PC-3 (cell line): ENCODE measurements around the gene SDK1. TPM values are rescaled to one million over a fixed set of nuclear protein-coding genes. Genes with fewer than 3 reads are reported as not detected.

Source experiments
- ATAC-seq: fragments of 200-7000 bp; cut with Tn5 transposase; 2 replicates; pipeline ENCODE4 v1.9.1; 2020; ENCODE audit warnings: mild to moderate bottlenecking, moderate library complexity
- BruUV-seq: library from RNA; stranded (reverse); fragments of 400-500 nt; replicated peaks from 2 replicates; lab custom pipeline; 2021; lab: Mats Ljungman, UMichigan
- CTCF ChIA-PET: fragments of 300-600 bp; sonication (Branson Sonifier 250); formaldehyde crosslinking; loops from one replicate; lab custom pipeline; 2022; ENCODE audit warnings: antibody characterized with exemption; lab: Charles Lee
- POLR2A ChIA-PET: fragments of 300-600 bp; sonication (Branson Sonifier 250); formaldehyde crosslinking; loops from one replicate; lab custom pipeline; 2022; ENCODE audit warnings: antibody characterized with exemption; ENCODE audit not compliant: unreplicated experiment; lab: Charles Lee
- DNase-seq: peaks from one replicate; pipeline ENCODE4 v3.0.0-alpha.2; 2015
- H2AFZ ChIP-seq: fragments of 300-600 bp; sonication (generic); 2 replicates; pipeline ENCODE4 v1.6.0; 2016; ENCODE audit warnings: antibody characterized with exemption, low read length
- H3F3A ChIP-seq: fragments of 300-600 bp; sonication (generic); one replicate; pipeline ENCODE4 v1.6.0; 2017; ENCODE audit warnings: antibody characterized with exemption, low read length, control low read depth, mild to moderate bottlenecking; ENCODE audit not compliant: unreplicated experiment
- H3K27ac ChIP-seq: fragments of 300-600 bp; sonication (generic); 2 replicates; pipeline ENCODE4 v1.5.1; 2016; ENCODE audit warnings: mild to moderate bottlenecking, low read length
- H3K27me3 ChIP-seq: fragments of 300-600 bp; sonication (generic); 2 replicates; pipeline ENCODE4 v1.6.1; 2016; ENCODE audit warnings: low read length, mixed read lengths
- H3K36me3 ChIP-seq: fragments of 300-600 bp; sonication (generic); 2 replicates; pipeline ENCODE4 v1.6.1; 2016; ENCODE audit warnings: low read depth, mixed run types, low read length, mixed read lengths
- H3K4me1 ChIP-seq: fragments of 300-600 bp; sonication (generic); 2 replicates; pipeline ENCODE4 v1.5.1; 2016; ENCODE audit warnings: low read length; ENCODE audit not compliant: insufficient read depth
- H3K4me2 ChIP-seq: fragments of 300-600 bp; sonication (generic); 2 replicates; pipeline ENCODE4 v1.6.0; 2016; ENCODE audit warnings: low read length
- H3K4me3 ChIP-seq: fragments of 300-600 bp; sonication (generic); 2 replicates; pipeline ENCODE4 v1.5.1; 2016; ENCODE audit warnings: mild to moderate bottlenecking, low read length, mixed read lengths
- H3K79me2 ChIP-seq: fragments of 300-600 bp; sonication (generic); 2 replicates; pipeline ENCODE4 v1.6.1; 2017; ENCODE audit warnings: low read length, mixed read lengths
- H3K9ac ChIP-seq: fragments of 300-600 bp; sonication (generic); 2 replicates; pipeline ENCODE4 v1.6.0; 2016; ENCODE audit warnings: mild to moderate bottlenecking, low read length
- H3K9me2 ChIP-seq: fragments of 300-600 bp; sonication (generic); replicated peaks from 2 replicates; pipeline ENCODE4 v1.6.1; 2016; ENCODE audit warnings: mixed run types, low read length, mixed read lengths
- H3K9me3 ChIP-seq: fragments of 300-600 bp; sonication (generic); 2 replicates; pipeline ENCODE4 v1.6.1; 2016; ENCODE audit warnings: low read length, mixed read lengths
- H4K20me1 ChIP-seq: fragments of 300-600 bp; sonication (generic); 2 replicates; pipeline ENCODE4 v1.6.1; 2016; ENCODE audit warnings: low read length, mixed read lengths
- EZH2 ChIP-seq: fragments of 300-600 bp; sonication (generic); IDR thresholded peaks from one replicate; pipeline ENCODE4 v1.6.1; 2017; ENCODE audit warnings: antibody characterized with exemption, mild to moderate bottlenecking, low read length; ENCODE audit not compliant: unreplicated experiment
- EZH2phosphoT487 ChIP-seq: fragments of 300-600 bp; sonication (generic); IDR thresholded peaks from 2 replicates; pipeline ENCODE4 v1.6.1; 2018; ENCODE audit warnings: mild to moderate bottlenecking, antibody characterized with exemption, low read length, borderline replicate concordance
- intact Hi-C: fragments of 100-400 bp; cut with micrococcal nuclease; formaldehyde crosslinking; loops from 2 replicates; pipeline ENCODE4 v1.9.0; 2023
- total RNA-seq: library from RNA; depleted of rRNA; stranded (reverse); fragments of >200 nt; gene quantifications from 2 replicates; pipeline ENCODE4 v1.2.3, GENCODE V29; 2014
- TF ChIP-seq, protein P1 (sequence below): fragments of 300-600 bp; sonication (generic); conservative IDR thresholded peaks from 2 replicates; pipeline ENCODE4 v1.5.1; 2017; ENCODE audit warnings: antibody characterized with exemption, low read depth, mild to moderate bottlenecking, low read length

Gene SDK1
- total RNA-seq, 1 experiment from 2014 or later = 2.8 TPM

GRCh38 chr7:3356173-3356572, 55.1 kb downstream of the SDK1 start:
- Histone ChIP-seq H3K27ac (no peak overlapping the region), H2AFZ (no peak overlapping the region), H3F3A (no peaks in the 10 kb centered on the region), H4K20me1 (no peaks in the 10 kb centered on the region), H3K4me2 (no peak overlapping the region), H3K9me3 (no peaks in the 10 kb centered on the region), H3K9me2 (no peaks in the 10 kb centered on the region), H3K36me3 (no peaks in the 10 kb centered on the region), H3K79me2 (no peaks in the 10 kb centered on the region), H3K27me3 (no peaks in the 10 kb centered on the region), H3K4me1 (no peaks in the 10 kb centered on the region), H3K9ac (no peak overlapping the region), H3K4me3 (no peak overlapping the region)
- intact Hi-C loops = no loop called here
- POLR2A ChIA-PET = no interaction called here
- ATAC-seq (no peak), DNase-seq (no peak)
- no TSS peak for BruUV-seq
- TF ChIP-seq EZH2 = no peak
- TF ChIP-seq EZH2phosphoT487 = no peak
- TF ChIP-seq, protein P1, sequence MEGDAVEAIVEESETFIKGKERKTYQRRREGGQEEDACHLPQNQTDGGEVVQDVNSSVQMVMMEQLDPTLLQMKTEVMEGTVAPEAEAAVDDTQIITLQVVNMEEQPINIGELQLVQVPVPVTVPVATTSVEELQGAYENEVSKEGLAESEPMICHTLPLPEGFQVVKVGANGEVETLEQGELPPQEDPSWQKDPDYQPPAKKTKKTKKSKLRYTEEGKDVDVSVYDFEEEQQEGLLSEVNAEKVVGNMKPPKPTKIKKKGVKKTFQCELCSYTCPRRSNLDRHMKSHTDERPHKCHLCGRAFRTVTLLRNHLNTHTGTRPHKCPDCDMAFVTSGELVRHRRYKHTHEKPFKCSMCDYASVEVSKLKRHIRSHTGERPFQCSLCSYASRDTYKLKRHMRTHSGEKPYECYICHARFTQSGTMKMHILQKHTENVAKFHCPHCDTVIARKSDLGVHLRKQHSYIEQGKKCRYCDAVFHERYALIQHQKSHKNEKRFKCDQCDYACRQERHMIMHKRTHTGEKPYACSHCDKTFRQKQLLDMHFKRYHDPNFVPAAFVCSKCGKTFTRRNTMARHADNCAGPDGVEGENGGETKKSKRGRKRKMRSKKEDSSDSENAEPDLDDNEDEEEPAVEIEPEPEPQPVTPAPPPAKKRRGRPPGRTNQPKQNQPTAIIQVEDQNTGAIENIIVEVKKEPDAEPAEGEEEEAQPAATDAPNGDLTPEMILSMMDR = no peak
- CTCF ChIA-PET = no interaction called here

DNA sequence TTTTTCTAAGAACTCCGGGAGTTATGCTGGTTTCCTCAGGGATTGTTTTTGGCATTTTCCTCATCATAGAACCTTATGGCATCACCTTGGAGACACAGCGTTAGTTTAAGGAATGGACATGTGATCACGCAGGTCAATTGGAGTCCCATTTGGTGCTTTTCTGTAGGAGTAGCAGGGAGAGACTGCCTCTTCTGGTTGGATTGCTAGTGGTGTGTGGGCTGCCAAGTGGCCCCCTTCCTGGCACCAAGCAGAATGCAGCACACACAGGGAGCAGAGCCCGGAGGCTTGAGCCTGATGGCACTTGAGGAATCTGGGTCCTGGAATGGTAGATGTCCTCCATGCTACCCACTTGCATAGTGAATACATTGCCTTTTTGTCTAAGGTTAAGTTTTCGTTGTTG, 57.9 kb downstream of the SDK1 start:
- H3K4me2 ChIP-seq = no peak overlapping the region
- BruUV-seq = no TSS peak
- no peaks in the 10 kb centered on the region for H3K27me3 ChIP-seq
- no peaks in the 10 kb centered on the region for H3K9me3 ChIP-seq
- H3K4me3 ChIP-seq = no peak overlapping the region
- H3K79me2 ChIP-seq = no peaks in the 10 kb centered on the region
- POLR2A ChIA-PET = no interaction called here
- intact Hi-C loops = no loop called here
- H3K4me1 ChIP-seq = no peaks in the 10 kb centered on the region
- no peaks in the 10 kb centered on the region for H4K20me1 ChIP-seq
- H3F3A ChIP-seq = no peaks in the 10 kb centered on the region
- DNase-seq (no peak), ATAC-seq (no peak)
- TF ChIP-seq EZH2 = no peak
- H3K9ac ChIP-seq = no peak overlapping the region
- no peak overlapping the region for H3K27ac ChIP-seq
- no peaks in the 10 kb centered on the region for H3K36me3 ChIP-seq
- H3K9me2 ChIP-seq = no peaks in the 10 kb centered on the region
- no peak overlapping the region for H2AFZ ChIP-seq
- CTCF ChIA-PET = no interaction called here

GRCh38 chr7:3367261-3367660, 66.2 kb downstream of the SDK1 start:
- Histone ChIP-seq H3K36me3 (no peaks in the 10 kb centered on the region), H3K27me3 (peaks cover 4% of the 10 kb centered on the region; the same call in 1 of the 2 replicates), H4K20me1 (no peaks in the 10 kb centered on the region), H3K79me2 (no peaks in the 10 kb centered on the region), H3K9me2 (no peaks in the 10 kb centered on the region), H3K27ac (no peak overlapping the region), H3K9ac (no peak overlapping the region), H3F3A (no peaks in the 10 kb centered on the region), H3K4me2 (no peak overlapping the region), H3K4me3 (no peak overlapping the region), H3K4me1 (peaks cover 8% of the 10 kb centered on the region), H2AFZ (no peak overlapping the region), H3K9me3 (no peaks in the 10 kb centered on the region)
- intact Hi-C loops = no loop called here
- ChIA-PET POLR2A (no interaction called here), CTCF (no interaction called here)
- TF ChIP-seq EZH2phosphoT487 = no peak
- TF ChIP-seq, protein P1 = no peak
- no peak for TF ChIP-seq EZH2
- no TSS peak for BruUV-seq
- DNase-seq (no peak), ATAC-seq (no peak)
